SK-N-SH (cell line): ENCODE measurements around the gene HEXIM1. TPM values are rescaled to one million over a fixed set of nuclear protein-coding genes. Genes with fewer than 3 reads are reported as not detected.

Source experiments
- CTCF ChIA-PET: fragments of 300-600, 350-600 bp; formaldehyde crosslinking; extraction: SDS; loops from one replicate; lab custom pipeline; 2021; lab: Yijun Ruan, JAX
- POLR2A ChIA-PET: fragments of 350-600 bp; sonication (Branson Sonifier 250); formaldehyde crosslinking; extraction: SDS; loops from one replicate; lab custom pipeline; 2020; ENCODE audit warnings: antibody characterized with exemption, inconsistent platforms; lab: Yijun Ruan, JAX
- DNase-seq: peaks from one replicate; pipeline ENCODE4 v3.0.0; 2012
- H2AFZ ChIP-seq: fragments of 200-600 bp; sonication (generic); 2 replicates; pipeline ENCODE4 v1.8.1; 2016; ENCODE audit warnings: antibody characterized with exemption, mild to moderate bottlenecking, low read depth
- H3F3A ChIP-seq: fragments of 200-600 bp; sonication (generic); replicated peaks from 2 replicates; pipeline ENCODE3; 2016; ENCODE audit warnings: antibody characterized with exemption, mild to moderate bottlenecking; ENCODE audit not compliant: insufficient read depth
- H3K27ac ChIP-seq, 2 experiments: fragments of 200-500 bp in 1 of 2; fragments of 200-600 bp in 1 of 2; sonication (Bioruptor generic) in 1 of 2; sonication (generic), shearing (Covaris generic) in 1 of 2; 2 replicates each; pipeline versions ENCODE4 v1.5.1 to v1.6.1; 2014 to 2016; ENCODE audit warnings: low read depth in 2 of 2, inconsistent platforms in 1 of 2, low read length in 1 of 2, mild to moderate bottlenecking in 1 of 2, mixed read lengths in 1 of 2
- H3K27me3 ChIP-seq: fragments of 200-600 bp; sonication (generic), shearing (Covaris generic); 2 replicates; pipeline ENCODE4 v1.6.1; 2016; ENCODE audit warnings: mixed run types; ENCODE audit not compliant: insufficient read depth
- H3K36me3 ChIP-seq, 2 experiments: fragments of 200-500 bp in 1 of 2; fragments of 200-600 bp in 1 of 2; sonication (Bioruptor generic) in 1 of 2; sonication (generic) in 1 of 2; replicated peaks in 1 of 2; 2 replicates each; pipeline versions ENCODE3 to v1.5.1; 2014 to 2016; ENCODE audit warnings: low read length in 1 of 2, mild to moderate bottlenecking in 1 of 2; ENCODE audit not compliant: insufficient read depth in 2 of 2, control insufficient read depth in 1 of 2
- H3K4me1 ChIP-seq, 2 experiments: fragments of 200-500 bp in 1 of 2; fragments of 200-600 bp in 1 of 2; sonication (Bioruptor generic) in 1 of 2; sonication (generic), shearing (Covaris generic) in 1 of 2; 2 replicates each; pipeline versions ENCODE4 v1.5.1 to v1.6.1; 2014 to 2016; ENCODE audit warnings: low read depth in 1 of 2, low read length in 1 of 2, mixed run types in 1 of 2; ENCODE audit not compliant: insufficient read depth in 2 of 2, control insufficient read depth in 1 of 2
- H3K4me2 ChIP-seq: fragments of 200-600 bp; sonication (generic), shearing (Covaris generic); 2 replicates; pipeline ENCODE4 v1.6.1; 2017; ENCODE audit warnings: mixed run types
- H3K4me3 ChIP-seq, 2 experiments: fragments of 200-500 bp in 1 of 2; fragments of 200-600 bp in 1 of 2; sonication (Bioruptor generic) in 1 of 2; sonication (generic), shearing (Covaris generic) in 1 of 2; 2 replicates each; pipeline versions ENCODE4 v1.5.1 to v1.8.1; 2014 to 2016; ENCODE audit warnings: low read depth in 2 of 2, inconsistent platforms in 1 of 2, low read length in 1 of 2, mild to moderate bottlenecking in 1 of 2, mixed read lengths in 1 of 2, moderate library complexity in 1 of 2
- H3K79me2 ChIP-seq: fragments of 200-600 bp; sonication (generic); 2 replicates; pipeline ENCODE4 v1.8.1; 2017; ENCODE audit warnings: mild to moderate bottlenecking; ENCODE audit not compliant: insufficient read depth
- H3K9ac ChIP-seq: fragments of 200-600 bp; sonication (generic); 2 replicates; pipeline ENCODE4 v1.6.1; 2017; ENCODE audit warnings: mixed run types
- H3K9me2 ChIP-seq: fragments of 200-600 bp; sonication (generic); 2 replicates; pipeline ENCODE4 v1.6.1; 2017; ENCODE audit warnings: mixed run types
- H3K9me3 ChIP-seq: fragments of 200-600 bp; sonication (generic); 2 replicates; pipeline ENCODE4 v1.6.1; 2017; ENCODE audit warnings: mixed run types, mild to moderate bottlenecking, moderate library complexity
- H4K20me1 ChIP-seq: fragments of 200-600 bp; sonication (generic); 2 replicates; pipeline ENCODE4 v1.6.1; 2017; ENCODE audit warnings: mild to moderate bottlenecking, mixed run types; ENCODE audit not compliant: insufficient read depth
- CHD2 ChIP-seq: fragments of 150-350 bp; IDR thresholded peaks from 2 replicates; pipeline ENCODE4 v1.6.1; 2018; ENCODE audit warnings: low read length; ENCODE audit not compliant: partially characterized antibody
- EZH2phosphoT487 ChIP-seq: fragments of 200-600 bp; sonication (generic); IDR thresholded peaks from 2 replicates; pipeline ENCODE4 v1.6.1; 2017; ENCODE audit warnings: low read depth, mixed run types, mild to moderate bottlenecking, antibody characterized with exemption, moderate library complexity, borderline replicate concordance
- FOSL2 ChIP-seq: IDR thresholded peaks from 2 replicates; pipeline ENCODE4 v1.4.0; 2012; ENCODE audit warnings: low read depth, mild to moderate bottlenecking, moderate library complexity, borderline replicate concordance
- FOXM1 ChIP-seq: IDR thresholded peaks from 2 replicates; pipeline ENCODE4 v1.4.0; 2012; ENCODE audit warnings: low read depth, mild to moderate bottlenecking
- GATA2 ChIP-seq: sonication (generic); formaldehyde crosslinking; IDR thresholded peaks from 2 replicates; pipeline ENCODE4 v1.5.0; 2020; ENCODE audit warnings: mild to moderate bottlenecking, missing genetic modification reagents
- JUND ChIP-seq: IDR thresholded peaks from 2 replicates; pipeline ENCODE4 v1.4.0; 2012
- MXI1 ChIP-seq: IDR thresholded peaks from 2 replicates; pipeline ENCODE4 v1.6.1; 2012; ENCODE audit warnings: mild to moderate bottlenecking, low read depth, low read length, improper control_type of control experiment
- NFIC ChIP-seq: IDR thresholded peaks from 2 replicates; pipeline ENCODE4 v1.4.0; 2012; ENCODE audit warnings: borderline replicate concordance
- RCOR1 ChIP-seq: fragments of 150-350 bp; IDR thresholded peaks from 2 replicates; pipeline ENCODE4 v1.6.1; 2017; ENCODE audit warnings: antibody characterized with exemption, low read length
- REST ChIP-seq: IDR thresholded peaks from 2 replicates; pipeline ENCODE4 v1.6.1; 2012; ENCODE audit warnings: mild to moderate bottlenecking, low read depth, low read length, moderate library complexity
- RFX5 ChIP-seq: IDR thresholded peaks from 2 replicates; pipeline ENCODE4 v1.6.1; 2012; ENCODE audit warnings: mild to moderate bottlenecking, improper control_type of control experiment, low read length
- SIN3A ChIP-seq: IDR thresholded peaks from 2 replicates; pipeline ENCODE4 v1.6.1; 2012; ENCODE audit warnings: low read depth, mild to moderate bottlenecking, low read length, moderate library complexity, borderline replicate concordance
- TAF1 ChIP-seq: IDR thresholded peaks from 2 replicates; pipeline ENCODE4 v1.6.1; 2012; ENCODE audit warnings: low read depth, mild to moderate bottlenecking, low read length, moderate library complexity, borderline replicate concordance
- WGBS: methylation state at CpG from one replicate; pipeline ENCODE4 v1.1.6; 2017; ENCODE audit warnings: low lambda C conversion rate; 5-methylcytosine and 5-hydroxymethylcytosine counted together
- polyA plus RNA-seq, 3 experiments: library from polyadenylated mRNA; depleted of rRNA; stranded (reverse); fragments of >200 nt; gene quantifications; 2 replicates each; pipeline ENCODE4 v1.2.3, GENCODE V29; 2012

The HEXIM1 gene
- polyA plus RNA-seq, 1 of the 3 experiments (the other 2 are of a cell fraction) = 20.7 TPM

DNA sequence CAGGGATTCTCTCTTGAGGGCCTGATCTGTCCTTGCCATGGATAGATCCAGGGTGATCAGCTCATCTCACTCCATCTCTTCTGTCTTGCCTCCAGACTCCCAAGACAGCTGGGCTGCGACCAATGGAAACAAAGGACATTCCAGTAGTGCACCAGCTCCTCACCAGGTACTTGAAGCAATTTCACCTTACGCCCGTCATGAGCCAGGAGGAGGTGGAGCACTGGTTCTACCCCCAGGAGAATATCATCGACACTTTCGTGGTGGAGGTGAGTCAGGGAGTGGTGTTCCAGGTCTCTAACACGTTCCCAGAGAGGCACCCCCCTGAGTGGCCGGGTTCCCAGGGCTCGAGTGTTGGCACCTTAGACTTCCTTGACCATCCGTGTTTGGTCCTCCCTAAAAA is 45.4 kb upstream of the HEXIM1 start:
- WGBS = 95% methylated on average over 9 of the region's 9 CpGs
- CTCF ChIA-PET = interaction anchor here (0.7 to 5.5 kb wide), 5 partner anchors 29 to 224 kb away, joined by 3 to 33 read pairs (median 5); partner anchors contain the start of genes ACBD4 and PLCD3
- no peak overlapping the region for H3K27ac ChIP-seq

DNA sequence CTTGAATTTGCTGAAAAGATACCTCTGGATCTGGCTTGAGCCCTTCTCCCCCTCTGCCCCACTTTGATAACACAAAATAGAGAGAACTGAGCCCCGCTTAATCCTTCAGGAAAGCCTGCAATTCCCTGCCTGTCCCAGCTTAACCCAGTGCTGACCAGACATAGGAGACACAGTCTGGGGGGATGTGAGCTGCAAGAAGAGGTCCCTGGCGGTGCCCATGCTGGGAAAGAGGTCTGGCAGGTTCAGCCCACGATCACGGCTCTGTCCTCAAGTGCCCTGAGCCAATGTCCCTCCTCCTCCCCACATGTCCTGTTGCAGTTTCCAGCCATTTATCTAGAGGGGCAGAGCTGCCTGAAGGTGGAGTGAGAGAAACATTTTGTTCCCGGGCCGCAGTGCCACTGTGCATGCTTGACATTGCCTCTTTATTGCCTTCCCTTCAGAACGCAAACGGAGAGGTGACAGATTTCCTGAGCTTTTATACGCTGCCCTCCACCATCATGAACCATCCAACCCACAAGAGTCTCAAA is 44.9 kb upstream of the HEXIM1 start:
- H3K36me3 ChIP-seq = peaks cover 33 to 80% of the 10 kb centered on the region in 2 experiments

More for the DNA sequence above, 45.4 kb upstream of the HEXIM1 start:
- Histone ChIP-seq H2AFZ (no peak overlapping the region), H3K9ac (no peak overlapping the region), H3K27me3 (no peaks in the 10 kb centered on the region), H3K9me2 (no peaks in the 10 kb centered on the region)
- POLR2A ChIA-PET = no interaction called here
- TF ChIP-seq SIN3A (no peak), FOSL2 (no peak), RFX5 (no peak), JUND (no peak), NFIC (no peak), MXI1 (no peak), EZH2phosphoT487 (no peak), RCOR1 (no peak)
- TF ChIP-seq, all 33 proteins: peak for 0
- Histone ChIP-seq H3F3A (no peaks in the 10 kb centered on the region), H3K9me3 (no peaks in the 10 kb centered on the region), H3K4me3 (no peak overlapping the region), H3K4me1 (no peaks in the 10 kb centered on the region; a peak in 1 of 4 replicates), H3K79me2 (no peaks in the 10 kb centered on the region), H4K20me1 (no peaks in the 10 kb centered on the region), H3K36me3 (peaks cover 36 to 81% of the 10 kb centered on the region in 2 experiments), H3K4me2 (no peak overlapping the region)
- DNase-seq = no peak

More for the DNA sequence above, 44.9 kb upstream of the HEXIM1 start:
- Histone ChIP-seq H3K27ac (no peak overlapping the region), H3K4me3 (no peak overlapping the region), H2AFZ (no peak overlapping the region), H3K27me3 (no peaks in the 10 kb centered on the region), H3K9ac (no peak overlapping the region), H3F3A (no peaks in the 10 kb centered on the region), H3K4me2 (no peak overlapping the region), H3K79me2 (no peaks in the 10 kb centered on the region), H3K9me3 (no peaks in the 10 kb centered on the region), H3K9me2 (no peaks in the 10 kb centered on the region), H4K20me1 (no peaks in the 10 kb centered on the region), H3K4me1 (no peaks in the 10 kb centered on the region; a peak in 1 of 4 replicates)
- POLR2A ChIA-PET = no interaction called here
- no peak for DNase-seq
- TF ChIP-seq FOXM1 = no peak
- TF ChIP-seq CHD2 = no peak
- no peak for TF ChIP-seq REST
- TF ChIP-seq TAF1 = no peak
- TF ChIP-seq NFIC = no peak
- no peak for TF ChIP-seq GATA2 (CRISPR knock-in tag)
- CTCF ChIA-PET = interaction anchor here (0.9 to 5.5 kb wide), 4 partner anchors 29 to 224 kb away, joined by 3 to 33 read pairs (median 16); partner anchors contain the start of genes ACBD4 and PLCD3
- 96% methylated on average over 9 of the region's 9 CpGs for WGBS
